Keratinocyte (primary cell): ENCODE measurements around the gene KRTAP3-1.

Source experiments
- EZH2 ChIP-seq: IDR thresholded peaks from one replicate; pipeline ENCODE4 v1.6.1; 2012; ENCODE audit warnings: inconsistent platforms, mild to moderate bottlenecking, low read length, moderate library complexity
- TF ChIP-seq, protein P1 (sequence below), 3 experiments: IDR thresholded peaks in 1 of 3; conservative IDR thresholded peaks in 1 of 3; optimal IDR thresholded peaks in 1 of 3; 2 replicates in 2 of 3; 3 replicates in 1 of 3; pipeline versions ENCODE3 to v1.5.1; 2011; ENCODE audit warnings: low read length in 3 of 3, mild to moderate bottlenecking in 3 of 3, moderate library complexity in 2 of 3, control low read depth in 1 of 3, inconsistent platforms in 1 of 3; ENCODE audit not compliant: insufficient read depth in 2 of 3; ENCODE audit errors: extremely low read depth in 1 of 3

DNA sequence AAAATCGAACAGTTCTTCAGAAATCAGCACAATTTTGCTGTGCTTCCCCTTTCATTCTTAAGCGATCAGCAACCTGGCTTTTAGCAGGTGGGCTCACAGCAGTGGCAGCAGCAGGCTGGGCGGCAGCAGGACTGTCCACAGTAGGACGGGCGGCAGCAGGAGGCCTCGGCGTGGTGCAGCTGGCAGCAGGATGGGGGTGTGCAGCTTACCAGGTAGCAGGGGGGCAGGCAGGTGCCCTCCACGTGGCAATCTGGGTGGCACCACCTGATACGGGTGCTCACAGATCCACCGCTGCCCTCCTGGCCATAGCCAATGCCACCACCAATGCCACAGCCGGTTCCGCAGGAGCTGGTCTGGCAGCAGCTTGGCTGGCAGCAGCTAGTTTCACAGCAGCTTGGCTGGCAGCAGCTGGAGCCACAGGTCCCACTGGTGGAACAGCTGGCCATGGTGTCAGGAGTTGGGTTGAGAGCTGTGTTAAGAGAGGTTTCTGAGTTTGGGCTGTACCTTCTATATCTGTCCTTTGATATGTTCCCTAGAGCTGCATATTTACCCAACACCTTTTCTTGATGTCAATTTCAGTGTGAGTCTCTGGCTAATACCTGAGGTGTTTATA lies 20.8 kb upstream of the KRTAP3-1 start, which contains the start of gene KRTAP1-4:
- TF ChIP-seq, protein P1, sequence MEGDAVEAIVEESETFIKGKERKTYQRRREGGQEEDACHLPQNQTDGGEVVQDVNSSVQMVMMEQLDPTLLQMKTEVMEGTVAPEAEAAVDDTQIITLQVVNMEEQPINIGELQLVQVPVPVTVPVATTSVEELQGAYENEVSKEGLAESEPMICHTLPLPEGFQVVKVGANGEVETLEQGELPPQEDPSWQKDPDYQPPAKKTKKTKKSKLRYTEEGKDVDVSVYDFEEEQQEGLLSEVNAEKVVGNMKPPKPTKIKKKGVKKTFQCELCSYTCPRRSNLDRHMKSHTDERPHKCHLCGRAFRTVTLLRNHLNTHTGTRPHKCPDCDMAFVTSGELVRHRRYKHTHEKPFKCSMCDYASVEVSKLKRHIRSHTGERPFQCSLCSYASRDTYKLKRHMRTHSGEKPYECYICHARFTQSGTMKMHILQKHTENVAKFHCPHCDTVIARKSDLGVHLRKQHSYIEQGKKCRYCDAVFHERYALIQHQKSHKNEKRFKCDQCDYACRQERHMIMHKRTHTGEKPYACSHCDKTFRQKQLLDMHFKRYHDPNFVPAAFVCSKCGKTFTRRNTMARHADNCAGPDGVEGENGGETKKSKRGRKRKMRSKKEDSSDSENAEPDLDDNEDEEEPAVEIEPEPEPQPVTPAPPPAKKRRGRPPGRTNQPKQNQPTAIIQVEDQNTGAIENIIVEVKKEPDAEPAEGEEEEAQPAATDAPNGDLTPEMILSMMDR (optimal IDR thresholded peaks at IDR 0.05 in 1 of 3, IDR thresholded peaks at IDR 0.05 in 1 of 3, conservative IDR thresholded peaks at IDR 0.05 in 1 of 3; ENCODE audit: extremely low read depth in 1 of 3, insufficient read depth in 2 of 3, low read length in 3 of 3): no peak
- TF ChIP-seq EZH2: no peak
